Hepatocyte (in vitro differentiated cells): ENCODE results near the gene RASIP1.

Experiments used
- CTCF ChIP-seq: fragments of 200-600 bp; sonication (generic); IDR thresholded peaks from 2 replicates; pipeline ENCODE4 v1.5.1; 2016; ENCODE audit warnings: antibody characterized with exemption, mild to moderate bottlenecking; ENCODE audit not compliant: poor library complexity
- EZH2 ChIP-seq: fragments of 200-600 bp; sonication (generic); IDR thresholded peaks from 2 replicates; pipeline ENCODE4 v1.6.1; 2016; ENCODE audit warnings: antibody characterized with exemption, mild to moderate bottlenecking, borderline replicate concordance

- no peak for TF ChIP-seq CTCF
- TF ChIP-seq EZH2: no peak
These were observed 6.5 kb upstream of the RASIP1 start, which contains the start of gene IZUMO1 for GRCh38 chr19:48746738-48747575.
